Activated T-cell treated with anti-CD3 and anti-CD28 coated beads, Interleukin-2, amount 50 U/mL, for 72 hours (primary cell): ENCODE data around the gene FGFBP1. TPM values are rescaled to one million over a fixed set of nuclear protein-coding genes. Genes with fewer than 3 reads are reported as not detected.
"Not testable (repeated sequence)": the region's sequence is repeated elsewhere in the genome, so short reads cannot be mapped to it uniquely, and the experiment has no call there.

ENCODE experiments used
- ATAC-seq, 2 donors: fragments of 150-1000 bp; cut with Tn5 transposase; replicated peaks in 1 of 2; 2 replicates each; pipeline ENCODE4 v1.10.0; 2021; ENCODE audit warnings: moderate library complexity in 2 of 2, mild to moderate bottlenecking in 1 of 2
- DNase-seq, 2 donors: peaks; one replicate each; pipeline ENCODE4 v3.0.0; 2021 to 2022; ENCODE audit warnings: mixed read lengths in 1 of 2
- H3K27ac Mint-ChIP-seq: one replicate; pipeline ENCODE4 v1.8.0; 2022; ENCODE audit warnings: mild to moderate bottlenecking, moderate library complexity, mixed read lengths
- H3K27me3 Mint-ChIP-seq: one replicate; pipeline ENCODE4 v1.8.0; 2022; ENCODE audit warnings: low read depth, mixed read lengths
- H3K36me3 Mint-ChIP-seq, 2 donors: one replicate each; pipeline ENCODE4 v1.8.0; 2022; ENCODE audit warnings: mixed read lengths in 2 of 2, mild to moderate bottlenecking in 1 of 2; ENCODE audit not compliant: insufficient read depth in 2 of 2
- H3K4me1 Mint-ChIP-seq: one replicate; pipeline ENCODE4 v1.8.0; 2022; ENCODE audit warnings: low read depth, mixed read lengths
- H3K4me3 Mint-ChIP-seq, 2 donors: one replicate each; pipeline ENCODE4 v1.8.0; 2022; ENCODE audit warnings: mild to moderate bottlenecking in 2 of 2, mixed read lengths in 2 of 2, moderate library complexity in 2 of 2
- H3K9me3 Mint-ChIP-seq, 2 donors: one replicate each; pipeline ENCODE4 v1.8.0; 2022; ENCODE audit warnings: mixed read lengths in 2 of 2
- total RNA-seq, 2 donors: library from RNA; stranded (reverse); gene quantifications; one replicate each; pipeline ENCODE4 v1.2.3, GENCODE V29; 2022

FGFBP1 gene
- total RNA-seq, 2 donors from 2014 or later, result not detected

GRCh38 chr4:15916358-15916757 is 22.2 kb downstream of the FGFBP1 start:
- not testable (repeated sequence) for H3K36me3 Mint-ChIP-seq, DNase-seq, H3K4me3 Mint-ChIP-seq, H3K9me3 Mint-ChIP-seq, ATAC-seq, H3K27ac Mint-ChIP-seq
- peaks cover 28% of the 10 kb centered on the region for H3K4me1 Mint-ChIP-seq
- H3K27me3 Mint-ChIP-seq, result peaks cover 35% of the 10 kb centered on the region

- no peak overlapping the region for H3K27ac Mint-ChIP-seq
- H3K4me1 Mint-ChIP-seq, result peaks cover 21% of the 10 kb centered on the region
- no peak for DNase-seq
- H3K27me3 Mint-ChIP-seq, result peaks cover 38% of the 10 kb centered on the region
- peak; percentile 26 to 60 for ATAC-seq
- H3K36me3 Mint-ChIP-seq, result peaks cover 0 to 3% of the 10 kb centered on the region in 2 donors
- H3K9me3 Mint-ChIP-seq, result peaks cover 2 to 3% of the 10 kb centered on the region in 2 donors
- H3K4me3 Mint-ChIP-seq, result no peak overlapping the region
Measured at GRCh38 chr4:15914736-15915135, 23.8 kb downstream of the FGFBP1 start.

DNA sequence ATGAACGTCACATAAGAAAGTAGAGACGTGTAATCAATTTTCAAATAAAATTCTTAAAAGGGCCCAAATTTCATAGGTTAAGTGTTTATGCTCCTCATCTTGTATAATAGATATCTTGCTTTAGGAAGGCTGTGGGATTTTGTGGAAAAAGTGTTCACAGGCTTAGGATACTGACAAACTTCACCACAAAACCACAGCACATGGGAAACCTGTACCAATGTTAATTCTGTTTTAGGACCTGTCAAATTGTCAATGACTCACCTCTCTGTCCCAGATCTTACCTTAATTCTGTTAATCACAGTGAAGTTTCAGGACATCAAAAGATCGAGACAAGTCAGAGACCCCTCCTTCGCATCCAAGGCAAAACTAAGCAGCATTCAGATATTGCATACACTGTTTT is 24.2 kb downstream of the FGFBP1 start:
- peaks cover 38% of the 10 kb centered on the region for H3K27me3 Mint-ChIP-seq
- peaks cover 21% of the 10 kb centered on the region for H3K4me1 Mint-ChIP-seq
- ATAC-seq, result no peak
- peaks cover 0 to 3% of the 10 kb centered on the region in 2 donors for H3K36me3 Mint-ChIP-seq
- DNase-seq, result no peak
- H3K4me3 Mint-ChIP-seq, result no peak overlapping the region
- H3K9me3 Mint-ChIP-seq, result peaks cover 2 to 3% of the 10 kb centered on the region in 2 donors
- no peak overlapping the region for H3K27ac Mint-ChIP-seq

DNA sequence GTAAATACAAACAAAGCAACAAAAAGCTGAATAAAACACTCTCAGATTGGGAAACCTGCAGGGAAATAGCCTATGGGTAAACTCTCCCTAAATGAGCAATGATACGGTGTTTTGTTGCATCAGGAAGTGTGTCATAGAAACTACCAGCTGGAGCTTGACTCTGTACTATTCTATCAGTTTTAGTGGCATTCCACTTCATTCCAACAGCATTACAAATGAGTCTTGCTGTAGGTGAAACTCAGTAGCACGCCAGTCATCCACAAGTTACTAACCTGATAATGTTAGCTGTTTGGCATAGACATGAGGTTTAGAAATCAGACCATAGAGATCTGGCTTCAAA is 24.9 kb downstream of the FGFBP1 start:
- H3K36me3 Mint-ChIP-seq, result peaks cover 0 to 3% of the 10 kb centered on the region in 2 donors
- H3K4me3 Mint-ChIP-seq, result no peak overlapping the region
- H3K9me3 Mint-ChIP-seq, result peaks cover 2 to 3% of the 10 kb centered on the region in 2 donors
- H3K27ac Mint-ChIP-seq, result no peak overlapping the region
- H3K27me3 Mint-ChIP-seq, result peaks cover 37% of the 10 kb centered on the region
- peaks cover 21% of the 10 kb centered on the region for H3K4me1 Mint-ChIP-seq
- ATAC-seq, result peak; percentile 47 to 73
- no peak for DNase-seq

DNA sequence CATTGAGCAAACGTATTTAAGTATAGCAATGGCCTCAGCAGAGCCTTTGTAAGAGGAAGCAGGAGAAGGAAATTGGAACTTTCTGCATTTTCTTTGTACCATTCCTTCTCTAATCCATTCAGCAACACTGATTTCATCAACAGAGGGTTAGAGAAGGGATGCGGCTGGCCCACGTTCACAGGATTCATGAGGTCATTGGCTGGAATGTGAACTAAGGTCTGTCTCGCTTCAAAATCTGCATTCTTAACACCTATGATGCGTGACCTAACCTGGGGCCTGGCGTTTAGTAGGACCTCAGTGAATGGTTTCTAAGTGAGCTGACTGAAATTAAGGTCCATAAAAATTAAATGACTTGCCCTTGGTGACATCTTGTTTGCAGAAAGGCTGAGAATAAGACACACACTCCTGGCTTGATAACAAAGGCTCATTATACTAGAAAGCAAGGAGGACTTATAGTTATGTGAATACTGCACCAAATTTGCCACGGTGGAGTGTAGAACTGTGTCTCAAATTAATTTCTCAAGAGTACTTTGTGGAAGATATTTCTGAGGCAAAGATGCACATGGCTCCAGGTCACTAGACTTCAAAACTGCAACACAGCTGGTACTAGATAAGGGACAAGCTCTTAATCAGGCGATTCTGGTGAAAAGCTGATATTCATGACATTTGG is 25.4 kb downstream of the FGFBP1 start:
- peaks cover 0 to 3% of the 10 kb centered on the region in 2 donors for H3K36me3 Mint-ChIP-seq
- peaks cover 2 to 3% of the 10 kb centered on the region in 2 donors for H3K9me3 Mint-ChIP-seq
- H3K27me3 Mint-ChIP-seq, result peaks cover 32% of the 10 kb centered on the region
- H3K4me3 Mint-ChIP-seq, result no peak overlapping the region
- DNase-seq, result no peak
- ATAC-seq, result no peak
- H3K27ac Mint-ChIP-seq, result no peak overlapping the region
- peaks cover 21% of the 10 kb centered on the region for H3K4me1 Mint-ChIP-seq

- H3K36me3 Mint-ChIP-seq, result peaks cover 0 to 3% of the 10 kb centered on the region in 2 donors
- no peak overlapping the region for H3K4me3 Mint-ChIP-seq
- H3K27ac Mint-ChIP-seq, result no peak overlapping the region
- H3K9me3 Mint-ChIP-seq, result peaks cover 2 to 3% of the 10 kb centered on the region in 2 donors
- H3K4me1 Mint-ChIP-seq, result peaks cover 21% of the 10 kb centered on the region
- peaks cover 32% of the 10 kb centered on the region for H3K27me3 Mint-ChIP-seq
- ATAC-seq (no peak), DNase-seq (no peak)
Measured at GRCh38 chr4:15912236-15912635, 26.3 kb downstream of the FGFBP1 start.

DNA sequence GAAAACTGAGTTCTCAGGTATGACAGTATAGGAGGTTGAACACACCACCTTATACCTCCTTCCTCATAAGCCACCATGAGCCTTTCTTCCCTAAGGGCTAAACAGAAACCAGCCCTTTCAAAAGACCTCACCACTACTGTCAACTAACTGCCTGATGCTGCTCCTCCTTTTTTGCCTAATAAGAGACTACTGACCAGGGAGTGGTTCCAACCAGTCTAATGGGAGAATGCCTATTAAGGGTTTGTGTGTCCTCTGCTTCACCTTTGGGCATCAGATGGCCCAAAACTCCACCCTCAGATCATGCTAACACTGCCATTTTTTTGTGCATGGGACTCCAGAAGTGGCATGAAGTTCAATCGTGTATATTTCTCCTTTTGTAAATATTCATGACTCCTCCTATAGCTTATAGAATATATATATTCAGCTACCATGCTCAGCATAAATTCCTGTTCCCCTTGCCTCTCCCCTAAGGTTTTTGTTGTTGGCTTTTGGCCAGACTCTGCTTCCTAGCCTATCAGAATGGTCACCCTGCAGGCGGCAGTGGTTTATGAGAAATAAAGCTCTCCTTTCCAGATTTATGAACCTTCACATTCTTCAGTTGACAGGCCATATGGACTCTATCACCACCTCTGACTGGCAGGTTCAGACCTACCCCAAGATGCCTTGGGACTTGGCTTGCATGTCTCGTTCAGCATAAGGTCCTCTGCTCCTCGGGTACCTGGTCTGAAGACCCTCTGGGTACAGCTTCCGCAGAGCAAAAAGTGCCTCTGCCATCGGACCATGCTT is 28.2 kb downstream of the FGFBP1 start:
- no peaks in the 10 kb centered on the region for H3K9me3 Mint-ChIP-seq
- no peak overlapping the region for H3K4me3 Mint-ChIP-seq
- ATAC-seq (no peak), DNase-seq (no peak)
- H3K4me1 Mint-ChIP-seq, result peaks cover 21% of the 10 kb centered on the region
- peaks cover 26% of the 10 kb centered on the region for H3K27me3 Mint-ChIP-seq
- H3K36me3 Mint-ChIP-seq, result no peaks in the 10 kb centered on the region
- no peak overlapping the region for H3K27ac Mint-ChIP-seq

GRCh38 chr4:15907430-15907829 is 31.1 kb downstream of the FGFBP1 start:
- Mint-ChIP-seq H3K27ac (no peak overlapping the region), H3K36me3 (peaks cover 0 to 6% of the 10 kb centered on the region in 2 donors), H3K4me1 (no peaks in the 10 kb centered on the region), H3K27me3 (peaks cover 36% of the 10 kb centered on the region), H3K9me3 (peaks cover 2 to 7% of the 10 kb centered on the region in 2 donors), H3K4me3 (no peak overlapping the region)
- no peak for ATAC-seq
- no peak for DNase-seq

DNA sequence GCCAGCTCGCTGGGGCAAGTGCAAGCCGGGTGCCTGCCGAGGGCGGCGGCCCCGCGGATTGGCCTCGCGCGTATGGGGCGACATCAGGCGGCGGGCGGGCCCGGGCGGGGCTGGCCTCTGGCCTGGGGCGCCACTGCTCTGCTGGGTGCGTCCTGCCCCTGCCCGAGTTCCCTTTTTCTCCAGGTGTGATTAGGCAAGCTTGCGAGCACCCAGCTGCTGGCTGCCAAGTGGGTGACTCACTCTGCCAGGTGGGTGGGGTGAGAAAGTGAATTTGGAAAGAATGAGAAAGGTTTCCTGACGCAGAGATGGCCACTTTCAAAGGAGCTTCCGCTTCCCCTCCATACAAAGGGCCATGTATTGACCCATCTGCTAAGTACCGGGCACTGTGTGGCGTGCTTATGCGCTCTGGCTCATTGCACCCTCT is 32.5 kb downstream of the FGFBP1 start:
- H3K27me3 Mint-ChIP-seq, result peaks cover 28% of the 10 kb centered on the region
- ATAC-seq (peak; percentile 14 to 37), DNase-seq (peak in 1 of 2 donors; percentile 30)
- no peak overlapping the region for H3K27ac Mint-ChIP-seq
- peaks cover 6% of the 10 kb centered on the region for H3K4me1 Mint-ChIP-seq
- H3K9me3 Mint-ChIP-seq, result peaks cover 2 to 7% of the 10 kb centered on the region in 2 donors
- H3K36me3 Mint-ChIP-seq, result peaks cover 0 to 6% of the 10 kb centered on the region in 2 donors
- H3K4me3 Mint-ChIP-seq, result no peak overlapping the region

DNA sequence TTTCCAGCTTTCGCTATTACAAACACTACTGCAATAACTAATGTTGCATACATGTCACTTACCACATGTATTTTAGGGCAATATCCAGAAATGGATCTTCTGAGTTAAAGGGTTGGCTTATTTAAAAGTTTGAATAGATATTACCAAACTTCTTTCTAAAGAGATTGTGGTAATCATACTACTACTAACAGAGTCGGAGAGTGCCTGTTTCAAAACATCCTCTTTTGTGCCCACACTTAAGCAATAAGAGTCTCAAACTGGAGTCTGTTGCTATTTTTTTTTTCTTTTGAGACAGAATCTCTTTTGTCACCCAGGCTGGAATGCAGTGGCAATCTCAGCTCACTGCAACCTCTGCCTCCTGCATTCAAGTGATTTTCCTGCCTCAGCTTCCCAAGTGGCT is 35.8 kb downstream of the FGFBP1 start:
- H3K27me3 Mint-ChIP-seq, result peaks cover 44% of the 10 kb centered on the region
- H3K27ac Mint-ChIP-seq, result no peak overlapping the region
- H3K9me3 Mint-ChIP-seq, result peaks cover 2 to 7% of the 10 kb centered on the region in 2 donors
- H3K4me1 Mint-ChIP-seq, result peaks cover 6% of the 10 kb centered on the region
- ATAC-seq (peak; percentile 10 to 18), DNase-seq (no peak)
- H3K36me3 Mint-ChIP-seq, result peaks cover 0 to 6% of the 10 kb centered on the region in 2 donors
- no peak overlapping the region for H3K4me3 Mint-ChIP-seq

DNA sequence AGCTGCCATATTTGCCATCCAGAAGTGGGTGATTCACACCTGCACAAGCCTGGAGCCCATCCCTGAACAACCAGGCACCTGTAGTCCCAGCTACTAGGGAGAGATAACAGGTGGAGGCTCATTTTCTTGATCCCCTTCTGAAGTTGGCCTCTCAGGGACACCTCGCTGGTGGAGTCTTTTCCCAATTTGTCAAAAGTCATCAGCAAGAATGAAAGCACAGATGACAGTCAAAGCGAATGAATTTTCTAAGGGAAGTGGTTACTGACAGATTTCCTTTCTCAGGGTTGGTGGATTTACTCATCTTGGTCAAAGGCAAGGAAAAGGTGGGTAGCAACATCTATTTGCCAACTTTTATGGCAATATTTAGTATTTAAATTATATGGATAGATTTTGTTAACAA is 36.5 kb downstream of the FGFBP1 start:
- ATAC-seq (peak; percentile 72 to 83), DNase-seq (peak; percentile 10 to 11)
- H3K36me3 Mint-ChIP-seq, result peaks cover 0 to 6% of the 10 kb centered on the region in 2 donors
- no peak overlapping the region for H3K27ac Mint-ChIP-seq
- no peak overlapping the region for H3K4me3 Mint-ChIP-seq
- H3K27me3 Mint-ChIP-seq, result peaks cover 44% of the 10 kb centered on the region
- H3K4me1 Mint-ChIP-seq, result peaks cover 6% of the 10 kb centered on the region
- peaks cover 2 to 7% of the 10 kb centered on the region in 2 donors for H3K9me3 Mint-ChIP-seq

- H3K27ac Mint-ChIP-seq, result no peak overlapping the region
- ATAC-seq (no peak), DNase-seq (no peak)
- peaks cover 2 to 7% of the 10 kb centered on the region in 2 donors for H3K9me3 Mint-ChIP-seq
- no peak overlapping the region for H3K4me3 Mint-ChIP-seq
- H3K4me1 Mint-ChIP-seq, result peaks cover 6% of the 10 kb centered on the region
- H3K36me3 Mint-ChIP-seq, result peaks cover 0 to 6% of the 10 kb centered on the region in 2 donors
- H3K27me3 Mint-ChIP-seq, result peaks cover 48% of the 10 kb centered on the region
Measured at GRCh38 chr4:15901007-15901406, 37.5 kb downstream of the FGFBP1 start.

GRCh38 chr4:15899511-15899910 is 39.0 kb downstream of the FGFBP1 start:
- Mint-ChIP-seq H3K4me3 (no peak overlapping the region), H3K27ac (no peak overlapping the region), H3K4me1 (peaks cover 6% of the 10 kb centered on the region), H3K9me3 (peaks cover 0 to 3% of the 10 kb centered on the region in 2 donors), H3K36me3 (peaks cover 0 to 4% of the 10 kb centered on the region in 2 donors), H3K27me3 (peaks cover 46% of the 10 kb centered on the region)
- DNase-seq (no peak), ATAC-seq (no peak)
